A549 treated with Mapracorat at 1 μM for 4 hours (cell line): ENCODE data around the gene NUP98. TPM values are rescaled to one million over a fixed set of nuclear protein-coding genes. Genes with fewer than 3 reads are reported as not detected.

Experiments used
- total RNA-seq: library from RNA; stranded (reverse); fragments of 200-300 nt; extraction: Qiagen RNA extraction; gene quantifications from 5 replicates; pipeline ENCODE4 v1.2.3, GENCODE V29; 2022

NUP98 gene
- 58.6 to 74.2 TPM (median 66.4 TPM) in 5 replicates for total RNA-seq

DNA sequence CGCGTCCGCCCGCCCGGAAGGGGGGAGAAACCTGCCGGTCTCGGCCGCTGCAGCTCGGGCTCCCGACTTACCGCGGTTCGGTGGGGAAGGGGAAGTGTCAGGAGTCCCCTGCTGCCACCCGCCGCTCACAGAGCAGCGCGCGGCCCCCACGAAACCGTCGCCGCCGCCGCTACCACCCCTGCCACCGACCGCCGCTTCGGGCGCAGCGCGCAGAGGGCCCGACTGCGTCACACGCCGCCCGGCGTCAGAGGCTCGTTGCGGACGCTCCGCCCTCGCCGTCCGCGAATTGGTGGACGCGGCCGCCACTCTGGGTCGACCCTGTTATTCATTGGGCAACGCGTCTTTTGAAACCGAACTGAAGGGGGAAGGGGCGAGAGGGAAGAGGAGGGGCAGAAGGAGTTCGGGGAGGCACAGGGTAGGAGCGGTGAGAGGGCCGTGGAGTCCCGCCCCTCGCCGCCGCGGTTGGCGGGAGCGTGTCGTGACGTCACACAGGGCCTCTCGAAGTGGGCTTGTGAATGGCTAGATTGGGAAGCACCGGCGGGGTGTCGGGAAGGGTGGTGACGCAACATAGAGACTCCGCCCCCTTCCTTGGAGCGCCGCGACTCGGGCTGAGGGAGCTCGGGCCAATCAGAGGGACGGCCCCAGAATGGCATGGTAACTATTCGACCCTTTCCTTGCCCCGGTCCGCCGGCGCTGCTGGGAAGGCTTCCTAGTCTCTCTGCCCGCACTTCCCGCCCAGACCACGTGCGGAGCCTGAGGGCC is at the start of gene NUP98:
NUP98 (minus strand) TSS at position 226 of the 762 bp plus-strand sequence. CDS start 15,437 bp downstream, outside the sequence.

DNA sequence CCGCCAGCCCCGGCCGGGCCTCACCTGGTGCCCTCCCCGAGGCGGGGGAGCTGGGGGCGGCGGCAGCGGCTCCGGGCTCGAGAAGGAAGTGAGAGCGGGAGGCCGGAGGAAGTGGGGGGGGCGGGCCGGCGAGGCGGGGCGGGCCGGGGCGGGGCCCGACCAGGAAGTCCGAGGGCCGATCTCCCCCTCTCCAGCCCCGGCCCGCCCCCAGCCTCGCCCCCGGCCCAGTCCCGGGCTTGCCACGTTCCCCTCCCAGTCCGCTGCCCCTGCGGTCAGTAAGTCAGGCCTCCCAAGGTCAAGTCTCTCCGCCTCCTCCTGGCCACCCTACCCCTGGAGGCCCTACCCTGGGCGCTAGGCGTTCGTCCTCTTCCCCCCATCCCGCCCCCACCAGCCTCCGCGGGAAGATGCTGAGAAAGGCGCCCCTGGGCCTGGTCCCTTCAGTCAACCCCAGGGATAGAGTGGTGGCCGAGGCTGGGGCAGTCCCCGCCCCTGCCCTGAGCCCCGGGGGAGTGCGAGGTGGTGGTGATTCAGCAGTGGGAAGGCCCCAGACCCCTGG is 43.6 kb upstream of the NUP98 start, which contains the start of gene RHOG:
RHOG (minus strand) TSS at position 90 of the 556 bp plus-strand sequence. CDS start 12,821 bp downstream, outside the sequence.

DNA sequence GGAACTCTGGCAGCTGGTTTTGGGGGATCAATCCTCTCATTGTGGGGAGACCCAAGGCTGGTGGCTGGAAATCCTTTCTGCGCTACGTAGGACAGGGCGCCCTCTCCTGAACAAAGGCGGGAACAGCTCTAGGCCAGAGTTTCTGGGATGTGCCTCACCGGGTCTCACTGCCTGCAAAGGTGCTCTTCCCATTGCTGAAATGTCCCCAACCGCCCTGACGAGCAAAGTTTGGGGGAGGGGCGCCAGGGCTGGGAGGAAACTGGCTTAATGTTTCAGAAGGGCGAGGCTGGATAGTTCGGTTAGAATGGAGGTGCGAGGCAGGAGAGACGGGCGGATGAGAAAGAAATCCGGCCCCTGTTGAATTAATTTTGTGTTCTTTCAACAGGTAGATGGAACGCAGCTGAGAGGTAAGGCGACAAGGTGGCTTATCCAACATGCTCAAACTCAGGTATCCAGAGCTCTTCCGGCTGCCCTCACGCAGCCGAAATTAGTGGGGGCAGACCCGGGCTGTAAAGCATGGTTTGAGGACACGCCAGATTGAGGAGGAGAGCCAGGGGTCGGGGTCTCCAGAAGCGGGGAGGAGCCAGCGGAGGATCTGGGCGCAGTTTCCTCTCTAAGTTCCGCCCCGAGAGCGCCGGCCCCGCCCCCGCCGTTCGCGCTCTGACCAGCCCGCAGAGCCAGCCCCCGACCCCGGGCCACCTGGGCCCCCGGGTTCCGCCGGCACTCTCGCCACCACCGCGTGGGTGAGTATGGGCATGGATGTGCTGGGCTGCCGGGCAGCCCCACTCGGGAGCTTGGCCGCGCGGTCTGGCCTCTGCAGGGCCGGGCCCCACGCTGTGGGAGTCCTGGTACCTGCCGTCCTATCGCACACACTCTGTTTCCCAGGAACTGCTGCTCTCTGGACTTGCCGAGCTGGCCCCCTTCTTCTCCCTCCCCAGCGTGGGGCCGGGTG is 10.8 kb upstream of the NUP98 start, which contains the start of gene PGAP2:
PGAP2 (plus strand) TSS at position 652 of the 952 bp plus-strand sequence. CDS start 2,700 bp downstream, outside the sequence.

DNA sequence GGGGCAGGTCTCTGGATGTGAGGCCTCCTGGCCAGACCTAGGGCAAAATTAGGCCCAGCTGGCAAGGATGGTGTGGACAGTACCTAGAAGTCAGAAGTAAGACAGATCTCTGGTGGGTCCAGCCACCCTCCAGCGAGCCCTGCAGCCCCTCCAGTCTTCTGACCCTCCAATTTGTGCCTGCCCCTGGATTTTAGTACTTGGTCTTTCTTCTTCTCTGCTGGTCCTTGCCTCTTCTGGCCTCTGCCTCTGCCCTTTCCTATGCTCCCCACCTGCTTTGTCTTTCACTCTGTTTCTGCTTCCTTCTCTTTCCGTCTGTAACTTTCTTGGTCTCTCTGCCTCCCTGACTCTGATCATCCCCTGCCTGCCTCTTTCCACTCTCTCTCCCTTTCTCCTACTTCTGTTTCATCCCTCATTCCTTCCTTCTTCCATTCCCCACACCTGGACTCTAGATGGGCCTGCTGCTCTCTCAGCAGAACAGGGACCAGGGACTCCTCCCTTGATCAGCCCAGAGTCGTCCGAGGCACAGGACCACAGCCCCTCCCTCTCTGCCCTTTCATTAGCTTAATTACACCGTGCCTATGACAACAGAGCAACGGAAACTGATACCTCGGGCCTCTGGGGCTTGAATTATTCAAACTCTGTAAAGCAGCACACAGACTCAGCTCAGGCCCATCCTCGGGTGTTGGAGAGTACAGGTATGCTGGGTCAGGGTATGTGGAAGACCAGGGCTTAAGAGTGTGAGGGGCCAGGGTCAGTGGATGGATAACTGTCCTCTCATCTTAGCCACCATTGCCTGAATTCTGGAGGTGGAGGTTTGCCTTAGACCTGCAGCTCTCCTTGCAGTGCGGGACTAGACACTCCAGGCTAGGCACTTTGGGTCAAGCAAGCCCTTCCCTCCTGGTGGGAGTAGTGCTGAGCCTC is 125.8 kb downstream of the NUP98 start, which contains the start of gene CHRNA10:
CHRNA10 (minus strand) TSS at position 51 of the 921 bp plus-strand sequence. CDS start 72 bp downstream, outside the sequence.

DNA sequence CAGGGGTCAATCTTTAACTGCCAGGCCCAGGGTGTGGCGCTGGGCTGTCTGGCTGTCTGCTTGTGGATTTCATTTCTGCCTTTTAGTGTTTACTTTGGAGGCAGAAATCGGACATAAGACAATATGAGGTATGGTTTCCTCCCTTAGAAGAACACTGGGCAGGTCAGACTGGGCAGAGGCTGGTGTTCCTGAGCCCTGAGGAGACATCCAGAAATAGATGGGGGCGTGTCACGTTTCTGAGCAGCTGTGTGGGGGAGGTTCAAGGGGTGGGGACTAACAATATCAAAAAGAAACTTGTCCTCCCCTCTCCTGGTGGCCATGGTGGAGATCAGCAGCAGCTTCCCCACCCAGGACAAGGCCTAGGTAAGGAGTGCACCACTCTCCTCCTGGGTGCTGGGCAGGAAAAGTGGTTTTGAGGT is 152.5 kb downstream of the NUP98 start, which contains the start of gene ART1:
ART1 (plus strand) TSS at position 312 of the 419 bp plus-strand sequence. CDS start 14,086 bp downstream, outside the sequence.

DNA sequence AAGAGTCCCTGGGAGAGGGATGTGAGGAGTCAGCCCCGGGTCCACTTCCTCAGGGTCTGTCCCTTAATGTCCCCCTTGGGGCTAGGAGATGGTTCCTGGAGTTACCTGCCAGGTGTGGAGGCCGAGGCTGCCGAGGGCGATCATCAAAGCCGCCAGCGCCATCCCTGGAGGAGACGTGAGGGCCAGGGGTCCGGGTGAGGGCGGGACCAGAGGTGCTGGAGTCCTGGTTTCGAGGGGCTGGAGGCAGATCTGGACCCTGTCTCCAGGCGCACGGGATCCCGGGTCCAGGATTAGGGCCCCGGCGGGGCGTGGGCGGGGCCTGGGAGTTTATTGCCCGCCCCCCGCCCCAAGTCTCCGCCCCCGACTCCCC is 155.7 kb downstream of the NUP98 start, which contains the start of gene ART5:
ART5 (minus strand) TSS at position 292 of the 370 bp plus-strand sequence; CDS start at position 162, 130 bp downstream.

Other genes starting within 250 kb of the NUP98 start
- gene ART5, start 155.6 kb downstream of the NUP98 start, total RNA-seq: 0.23 to 0.43 TPM (median 0.41 TPM) in 5 replicates
- gene ART1, start 152.4 kb downstream of the NUP98 start, total RNA-seq: not detected in 5 replicates
- gene CHRNA10, start 126.2 kb downstream of the NUP98 start, total RNA-seq: 0.76 to 1.5 TPM (median 1.1 TPM) in 5 replicates
- gene PGAP2, start 11.0 kb upstream of the NUP98 start, total RNA-seq: 18.2 to 23.4 TPM (median 20.7 TPM) in 5 replicates
- 99.6 to 113 TPM (median 111 TPM) in 5 replicates for gene RHOG, start 43.4 kb upstream of the NUP98 start, total RNA-seq
- 22.6 to 28.1 TPM (median 25.7 TPM) in 5 replicates for gene STIM1, start 58.1 kb upstream of the NUP98 start, total RNA-seq